Measurements from ENCODE around the gene ABCC1.

ABCC1 gene

DNA sequence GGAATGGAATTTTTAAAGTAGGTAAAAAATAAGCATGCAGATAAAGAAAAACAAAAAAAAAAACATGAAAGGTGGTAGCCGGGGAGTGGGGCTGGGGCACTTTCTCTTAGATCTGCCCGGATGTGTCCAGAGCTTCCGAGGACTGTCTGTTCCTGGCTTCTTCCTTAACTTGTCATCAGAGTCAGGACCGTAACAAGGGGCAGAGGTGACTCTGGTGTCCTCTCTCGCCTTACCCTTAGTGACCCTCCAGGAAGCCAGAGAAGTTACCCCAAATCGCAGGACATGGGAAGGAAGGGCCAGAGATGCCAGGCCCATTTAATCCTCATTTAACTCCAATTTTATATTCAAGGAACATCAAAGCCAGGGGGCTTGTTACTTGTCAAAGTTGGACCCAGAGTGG, 158.4 kb downstream of the ABCC1 start:
- no peak for TF ChIP-seq CTCF (conservative IDR thresholded peaks at IDR 0.05; ENCODE audit: low read depth, low read length)
- DNase-seq (ENCODE audit: low read depth), result no peak
- no peak overlapping the region for H3K4me3 ChIP-seq (ENCODE audit: low read depth, low read length)

- TF ChIP-seq CTCF (conservative IDR thresholded peaks at IDR 0.05; ENCODE audit: low read depth, low read length), result no peak
- H3K4me3 ChIP-seq (ENCODE audit: low read depth, low read length), result no peak overlapping the region
- no peak for DNase-seq (ENCODE audit: low read depth)
Measured at GRCh38 chr16:16108759-16109158, 159.3 kb downstream of the ABCC1 start.

DNA sequence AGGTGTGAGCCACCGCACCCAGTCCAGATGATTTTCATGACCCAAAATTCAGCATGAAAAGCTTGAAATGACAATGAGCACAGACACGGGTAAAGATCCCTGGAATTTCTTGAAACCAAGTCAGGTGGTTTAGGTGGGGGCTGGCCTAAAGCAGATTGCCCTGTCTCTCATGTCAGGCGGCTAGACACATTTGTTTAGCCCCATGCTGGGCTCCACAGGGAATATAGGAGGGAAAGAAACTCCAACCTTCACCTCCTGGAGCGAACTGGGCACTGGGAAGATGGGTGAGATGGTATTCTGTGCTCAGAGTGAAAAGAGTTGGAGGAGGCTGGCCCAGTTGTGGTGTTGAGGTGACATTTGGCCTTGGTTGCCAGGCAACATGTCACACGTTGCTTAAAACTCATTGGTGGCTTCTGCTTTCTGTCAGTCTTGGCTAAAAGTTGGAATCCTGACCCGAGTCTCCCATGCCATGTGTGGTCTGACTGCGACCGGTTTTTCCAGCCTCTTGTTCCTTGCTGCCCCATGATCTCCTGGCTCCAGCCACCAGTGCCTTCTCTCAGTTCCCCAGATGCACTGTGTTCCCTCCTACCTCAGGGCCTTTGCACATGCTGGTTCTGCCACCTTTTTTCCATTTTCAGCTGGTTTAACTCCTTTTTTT, 160.2 kb downstream of the ABCC1 start:
- H3K4me3 ChIP-seq (ENCODE audit: low read depth, low read length), result no peak overlapping the region
- TF ChIP-seq CTCF (conservative IDR thresholded peaks at IDR 0.05; ENCODE audit: low read depth, low read length), result no peak
- DNase-seq (ENCODE audit: low read depth), result no peak

- no peak for TF ChIP-seq CTCF (conservative IDR thresholded peaks at IDR 0.05; ENCODE audit: low read depth, low read length)
- H3K4me3 ChIP-seq (ENCODE audit: low read depth, low read length), result no peak overlapping the region
Measured at GRCh38 chr16:16110111-16110490, 160.7 kb downstream of the ABCC1 start.

DNA sequence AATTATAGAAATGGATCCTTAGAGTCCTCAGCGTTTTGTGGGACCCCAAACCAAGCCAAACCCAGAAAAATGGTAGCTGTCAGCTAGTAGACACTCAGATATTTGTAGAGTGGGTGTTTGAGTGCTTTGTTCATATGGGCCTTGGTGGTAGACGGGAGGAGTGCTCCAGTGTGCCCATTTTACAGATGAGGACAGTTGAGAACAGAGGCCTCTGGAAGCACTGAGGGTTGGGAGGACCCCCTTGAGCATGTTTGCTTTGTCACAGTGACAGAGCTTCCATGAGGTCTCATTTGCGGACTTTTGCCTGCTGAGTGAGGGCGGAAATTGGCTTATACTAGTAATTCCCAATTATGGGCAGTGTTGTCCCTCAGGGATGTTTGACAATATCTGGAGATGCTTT, 162.2 kb downstream of the ABCC1 start:
- H3K4me3 ChIP-seq (ENCODE audit: low read depth, low read length), result no peak overlapping the region
- no peak for TF ChIP-seq CTCF (conservative IDR thresholded peaks at IDR 0.05; ENCODE audit: low read depth, low read length)

More at GRCh38 chr16:16110111-16110490, 160.7 kb downstream of the ABCC1 start:
- no peak for DNase-seq (ENCODE audit: low read depth)

GRCh38 chr16:16112450-16113053, 163.1 kb downstream of the ABCC1 start:
- DNase-seq (ENCODE audit: low read depth), result no peak
- TF ChIP-seq CTCF (conservative IDR thresholded peaks at IDR 0.05; ENCODE audit: low read depth, low read length), result no peak
- H3K4me3 ChIP-seq (ENCODE audit: low read depth, low read length), result no peak overlapping the region

More for the DNA sequence above, 162.2 kb downstream of the ABCC1 start:
- no peak for DNase-seq (ENCODE audit: low read depth)

- TF ChIP-seq CTCF (conservative IDR thresholded peaks at IDR 0.05; ENCODE audit: low read depth, low read length), result no peak
- H3K4me3 ChIP-seq (ENCODE audit: low read depth, low read length), result no peak overlapping the region
- no peak for DNase-seq (ENCODE audit: low read depth)
Measured at GRCh38 chr16:16113076-16113475, 163.7 kb downstream of the ABCC1 start.

Measured in choroid plexus epithelial cell (primary cell).